Panc1 (cell line): ENCODE results near the gene PIEZO1. TPM values are rescaled to one million over a fixed set of nuclear protein-coding genes. Genes with fewer than 3 reads are reported as not detected.

Experiments
- ATAC-seq: fragments of 200-7000 bp; cut with Tn5 transposase; 2 replicates; pipeline ENCODE4 v1.9.1; 2020; ENCODE audit warnings: mild to moderate bottlenecking, moderate library complexity
- BruUV-seq: library from RNA; stranded (reverse); fragments of 400-500 nt; replicated peaks from 2 replicates; lab custom pipeline; 2021; lab: Mats Ljungman, UMichigan
- CTCF ChIA-PET: fragments of 300-600 bp; sonication (Branson Sonifier 250); formaldehyde crosslinking; loops from one replicate; lab custom pipeline; 2022; ENCODE audit warnings: antibody characterized with exemption; lab: Charles Lee
- POLR2A ChIA-PET: fragments of 300-600 bp; sonication (Branson Sonifier 250); formaldehyde crosslinking; loops from one replicate; lab custom pipeline; 2022; ENCODE audit warnings: antibody characterized with exemption; lab: Charles Lee
- DNase-seq: peaks from one replicate; pipeline ENCODE4 v3.0.0-alpha.2; 2010; ENCODE audit warnings: low read depth, low spot score
- H3K27ac ChIP-seq: 2 replicates; pipeline ENCODE4 v1.5.1; 2011; ENCODE audit warnings: mild to moderate bottlenecking, low read length, inconsistent platforms
- H3K27me3 ChIP-seq: fragments of 200-500 bp; sonication (Bioruptor generic); 2 replicates; pipeline ENCODE4 v1.6.0; 2014; ENCODE audit warnings: low read length, inconsistent platforms; ENCODE audit not compliant: control insufficient read depth, insufficient read depth
- H3K36me3 ChIP-seq: fragments of 200-500 bp; sonication (Bioruptor generic); 2 replicates; pipeline ENCODE4 v1.5.1; 2014; ENCODE audit warnings: inconsistent platforms, mild to moderate bottlenecking, low read length, moderate library complexity; ENCODE audit not compliant: control insufficient read depth, insufficient read depth
- H3K4me1 ChIP-seq: 2 replicates; pipeline ENCODE4 v1.5.1; 2011; ENCODE audit warnings: inconsistent platforms, mild to moderate bottlenecking, low read length, moderate library complexity; ENCODE audit not compliant: control insufficient read depth, insufficient read depth
- H3K4me3 ChIP-seq, 2 experiments: 2 replicates each; pipeline ENCODE4 v1.5.1; 2011 to 2012; ENCODE audit warnings: low read depth in 2 of 2, low read length in 2 of 2, mild to moderate bottlenecking in 2 of 2, inconsistent platforms in 1 of 2, moderate library complexity in 1 of 2
- H3K9me3 ChIP-seq: fragments of 200-500 bp; sonication (Bioruptor generic); 2 replicates; pipeline ENCODE4 v1.5.1; 2014; ENCODE audit warnings: low read depth, mild to moderate bottlenecking, inconsistent platforms, low read length, moderate library complexity; ENCODE audit not compliant: control insufficient read depth, insufficient read depth
- POLR2AphosphoS5 ChIP-seq: IDR thresholded peaks from 2 replicates; pipeline ENCODE4 v1.6.1; 2012; ENCODE audit warnings: mild to moderate bottlenecking, low read depth, low read length, moderate library complexity
- SIN3A ChIP-seq: IDR thresholded peaks from 2 replicates; pipeline ENCODE4 v1.6.1; 2012; ENCODE audit warnings: low read depth, mild to moderate bottlenecking, low read length, moderate library complexity, borderline replicate concordance; ENCODE audit not compliant: insufficient read depth
- TCF7L2 ChIP-seq: IDR thresholded peaks from 2 replicates; pipeline ENCODE4 v1.6.1; 2011; ENCODE audit warnings: mild to moderate bottlenecking, low read depth, low read length, inconsistent platforms
- in situ Hi-C: cut with HindIII; loops from 2 replicates; pipeline ENCODE4 v1.10.0; 2016; ENCODE audit warnings: low sequenced_read_pairs, low pct_unique_long_range_greater_than_20kb
- intact Hi-C: fragments of 100-400 bp; cut with micrococcal nuclease; formaldehyde crosslinking; loops from one replicate; pipeline ENCODE4 v1.10.0; 2022; ENCODE audit not compliant: unreplicated experiment
- total RNA-seq: library from RNA; stranded (reverse); gene quantifications from one replicate; pipeline ENCODE4 v1.2.1, GENCODE V29; 2021; ENCODE audit not compliant: unreplicated experiment
- TF ChIP-seq, protein P1 (sequence below): fragments of 450-650 bp; IDR thresholded peaks from 2 replicates; pipeline ENCODE4 v1.5.1; 2017; ENCODE audit warnings: mild to moderate bottlenecking
- TF ChIP-seq, protein P2 (sequence below), 2 experiments: IDR thresholded peaks; 2 replicates each; pipeline ENCODE4 v1.6.1; 2011 to 2012; ENCODE audit warnings: low read depth in 2 of 2, control low read depth in 1 of 2, low read length in 1 of 2, mild to moderate bottlenecking in 1 of 2, moderate library complexity in 1 of 2; ENCODE audit not compliant: insufficient read depth in 1 of 2

PIEZO1 gene
- total RNA-seq, 1 experiment from 2014 or later, result 175 TPM

- H3K9me3 ChIP-seq, result no peaks in the 10 kb centered on the region
- no TSS peak for BruUV-seq
- intact Hi-C loops, result no loop called here
- no peaks in the 10 kb centered on the region for H3K27me3 ChIP-seq
- DNase-seq (no peak), ATAC-seq (no peak)
- POLR2A ChIA-PET, result no interaction called here
- H3K4me1 ChIP-seq, result no peaks in the 10 kb centered on the region
- no peaks in the 10 kb centered on the region for H3K36me3 ChIP-seq
- in situ Hi-C loops, result no loop called here
- CTCF ChIA-PET, result no interaction called here
- H3K4me3 ChIP-seq, result no peak overlapping the region
- no peak overlapping the region for H3K27ac ChIP-seq
- TF ChIP-seq SIN3A, result no peak
- TF ChIP-seq, protein P1, sequence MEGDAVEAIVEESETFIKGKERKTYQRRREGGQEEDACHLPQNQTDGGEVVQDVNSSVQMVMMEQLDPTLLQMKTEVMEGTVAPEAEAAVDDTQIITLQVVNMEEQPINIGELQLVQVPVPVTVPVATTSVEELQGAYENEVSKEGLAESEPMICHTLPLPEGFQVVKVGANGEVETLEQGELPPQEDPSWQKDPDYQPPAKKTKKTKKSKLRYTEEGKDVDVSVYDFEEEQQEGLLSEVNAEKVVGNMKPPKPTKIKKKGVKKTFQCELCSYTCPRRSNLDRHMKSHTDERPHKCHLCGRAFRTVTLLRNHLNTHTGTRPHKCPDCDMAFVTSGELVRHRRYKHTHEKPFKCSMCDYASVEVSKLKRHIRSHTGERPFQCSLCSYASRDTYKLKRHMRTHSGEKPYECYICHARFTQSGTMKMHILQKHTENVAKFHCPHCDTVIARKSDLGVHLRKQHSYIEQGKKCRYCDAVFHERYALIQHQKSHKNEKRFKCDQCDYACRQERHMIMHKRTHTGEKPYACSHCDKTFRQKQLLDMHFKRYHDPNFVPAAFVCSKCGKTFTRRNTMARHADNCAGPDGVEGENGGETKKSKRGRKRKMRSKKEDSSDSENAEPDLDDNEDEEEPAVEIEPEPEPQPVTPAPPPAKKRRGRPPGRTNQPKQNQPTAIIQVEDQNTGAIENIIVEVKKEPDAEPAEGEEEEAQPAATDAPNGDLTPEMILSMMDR, result no peak
- TF ChIP-seq, protein P2, sequence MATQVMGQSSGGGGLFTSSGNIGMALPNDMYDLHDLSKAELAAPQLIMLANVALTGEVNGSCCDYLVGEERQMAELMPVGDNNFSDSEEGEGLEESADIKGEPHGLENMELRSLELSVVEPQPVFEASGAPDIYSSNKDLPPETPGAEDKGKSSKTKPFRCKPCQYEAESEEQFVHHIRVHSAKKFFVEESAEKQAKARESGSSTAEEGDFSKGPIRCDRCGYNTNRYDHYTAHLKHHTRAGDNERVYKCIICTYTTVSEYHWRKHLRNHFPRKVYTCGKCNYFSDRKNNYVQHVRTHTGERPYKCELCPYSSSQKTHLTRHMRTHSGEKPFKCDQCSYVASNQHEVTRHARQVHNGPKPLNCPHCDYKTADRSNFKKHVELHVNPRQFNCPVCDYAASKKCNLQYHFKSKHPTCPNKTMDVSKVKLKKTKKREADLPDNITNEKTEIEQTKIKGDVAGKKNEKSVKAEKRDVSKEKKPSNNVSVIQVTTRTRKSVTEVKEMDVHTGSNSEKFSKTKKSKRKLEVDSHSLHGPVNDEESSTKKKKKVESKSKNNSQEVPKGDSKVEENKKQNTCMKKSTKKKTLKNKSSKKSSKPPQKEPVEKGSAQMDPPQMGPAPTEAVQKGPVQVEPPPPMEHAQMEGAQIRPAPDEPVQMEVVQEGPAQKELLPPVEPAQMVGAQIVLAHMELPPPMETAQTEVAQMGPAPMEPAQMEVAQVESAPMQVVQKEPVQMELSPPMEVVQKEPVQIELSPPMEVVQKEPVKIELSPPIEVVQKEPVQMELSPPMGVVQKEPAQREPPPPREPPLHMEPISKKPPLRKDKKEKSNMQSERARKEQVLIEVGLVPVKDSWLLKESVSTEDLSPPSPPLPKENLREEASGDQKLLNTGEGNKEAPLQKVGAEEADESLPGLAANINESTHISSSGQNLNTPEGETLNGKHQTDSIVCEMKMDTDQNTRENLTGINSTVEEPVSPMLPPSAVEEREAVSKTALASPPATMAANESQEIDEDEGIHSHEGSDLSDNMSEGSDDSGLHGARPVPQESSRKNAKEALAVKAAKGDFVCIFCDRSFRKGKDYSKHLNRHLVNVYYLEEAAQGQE (IDR thresholded peaks at IDR 0.05; ENCODE audit: insufficient read depth in 1 of 2, low read depth in 2 of 2, low read length in 1 of 2), result no peak
- TF ChIP-seq POLR2AphosphoS5, result no peak
- no peak for TF ChIP-seq TCF7L2
Measured at GRCh38 chr16:88694221-88695087, 90.6 kb downstream of the PIEZO1 start.

DNA sequence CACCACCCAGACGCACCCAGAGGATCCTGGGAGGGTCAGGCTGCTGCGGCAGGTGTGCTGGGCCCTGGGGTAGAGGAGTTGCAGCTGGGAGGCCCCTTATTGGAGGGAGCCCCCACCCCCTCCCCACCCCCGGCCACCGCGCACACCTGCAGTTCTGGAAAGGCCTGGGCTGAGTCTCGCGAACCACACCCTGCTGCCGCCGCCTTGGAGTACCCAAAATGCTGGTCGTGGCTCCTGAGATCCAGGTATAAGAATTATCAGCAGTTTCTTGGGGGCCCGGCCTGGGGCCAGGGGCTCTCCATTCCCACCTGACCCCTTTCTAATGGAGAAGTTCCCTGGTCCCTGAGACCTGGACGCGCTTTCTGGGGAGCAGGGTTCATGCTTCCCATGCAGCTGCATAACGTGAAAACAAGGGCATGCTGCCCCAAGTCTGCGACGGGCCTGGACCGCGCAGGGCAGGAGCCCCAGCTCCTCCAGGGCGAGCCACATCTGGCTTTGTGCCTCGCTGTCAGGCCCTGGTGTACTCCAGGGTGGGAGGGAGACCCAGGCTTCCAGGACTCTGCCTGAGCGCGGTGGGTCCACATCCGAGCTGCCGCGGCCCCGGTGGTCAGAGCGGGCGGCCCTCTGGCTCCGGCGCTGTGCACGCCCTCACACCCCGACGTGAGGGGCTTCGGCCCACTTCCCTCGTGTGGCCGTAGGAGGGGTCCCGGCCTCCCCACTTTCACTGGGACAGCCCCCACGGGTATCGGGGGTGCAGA, 91.4 kb downstream of the PIEZO1 start:
- ChIA-PET POLR2A (no interaction called here), CTCF (no interaction called here)
- H3K4me3 ChIP-seq, result no peak overlapping the region
- TF ChIP-seq, protein P1, result no peak
- TF ChIP-seq TCF7L2 (no peak), SIN3A (no peak), POLR2AphosphoS5 (no peak)
- TF ChIP-seq, protein P2 (IDR thresholded peaks at IDR 0.05; ENCODE audit: insufficient read depth in 1 of 2, low read depth in 2 of 2, low read length in 1 of 2), result no peak
- no peaks in the 10 kb centered on the region for H3K4me1 ChIP-seq
- ATAC-seq (no peak), DNase-seq (no peak)
- in situ Hi-C loops, result no loop called here
- H3K27me3 ChIP-seq, result no peaks in the 10 kb centered on the region
- intact Hi-C loops, result no loop called here
- BruUV-seq, result no TSS peak
- H3K9me3 ChIP-seq, result no peaks in the 10 kb centered on the region
- no peaks in the 10 kb centered on the region for H3K36me3 ChIP-seq
- H3K27ac ChIP-seq, result no peak overlapping the region
